Kidney epithelial cell (primary cell): ENCODE data around the gene GID4. TPM values are rescaled to one million over a fixed set of nuclear protein-coding genes. Genes with fewer than 3 reads are reported as not detected.

Source experiments
- DNase-seq: peaks from one replicate; pipeline ENCODE4 v3.0.0-alpha.2; 2010; ENCODE audit warnings: low read depth
- H3K27me3 ChIP-seq: 2 replicates; pipeline ENCODE4 v1.6.0; 2011; ENCODE audit warnings: low read length; ENCODE audit not compliant: control insufficient read depth, insufficient read depth
- H3K36me3 ChIP-seq: 2 replicates; pipeline ENCODE4 v1.5.1; 2011; ENCODE audit warnings: low read length; ENCODE audit not compliant: control insufficient read depth, insufficient read depth
- H3K4me3 ChIP-seq: 2 replicates; pipeline ENCODE4 v1.5.1; 2011; ENCODE audit warnings: low read depth, mild to moderate bottlenecking, control low read depth, low read length
- total RNA-seq: library from RNA; depleted of rRNA; stranded (reverse); fragments of >200 nt; gene quantifications from 2 replicates; pipeline ENCODE4 v1.2.3, GENCODE V29; 2015
- TF ChIP-seq, protein P1 (sequence below): IDR thresholded peaks from 2 replicates; pipeline ENCODE4 v1.5.1; 2011; ENCODE audit warnings: mild to moderate bottlenecking, moderate library complexity, low read length, control low read depth, inconsistent platforms; ENCODE audit not compliant: insufficient read depth, poor library complexity, severe bottlenecking

GID4 gene
- total RNA-seq, 1 donor from 2014 or later, result 8.6 TPM

DNA sequence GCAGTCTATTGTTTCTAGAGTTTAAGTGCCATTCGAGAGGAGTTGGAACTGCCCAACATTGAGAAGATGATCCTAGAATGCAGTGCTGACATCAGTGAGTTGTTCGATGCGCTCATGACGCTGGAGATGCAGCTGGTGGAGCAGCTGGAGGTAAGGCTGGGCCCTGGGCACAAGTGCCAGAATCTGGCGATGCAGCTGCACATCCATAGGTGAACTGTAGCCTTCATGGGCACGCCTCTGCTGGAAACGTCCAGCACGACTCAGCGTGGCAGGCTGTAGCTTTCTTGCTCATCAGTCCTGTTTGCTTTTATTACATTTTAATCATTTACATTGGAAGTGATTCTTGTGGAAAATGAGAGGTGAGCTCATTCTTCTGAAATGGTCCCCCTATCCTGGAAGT is 34.9 kb upstream of the GID4 start:
- DNase-seq, result no peak
- no peaks in the 10 kb centered on the region for H3K36me3 ChIP-seq
- TF ChIP-seq, protein P1, sequence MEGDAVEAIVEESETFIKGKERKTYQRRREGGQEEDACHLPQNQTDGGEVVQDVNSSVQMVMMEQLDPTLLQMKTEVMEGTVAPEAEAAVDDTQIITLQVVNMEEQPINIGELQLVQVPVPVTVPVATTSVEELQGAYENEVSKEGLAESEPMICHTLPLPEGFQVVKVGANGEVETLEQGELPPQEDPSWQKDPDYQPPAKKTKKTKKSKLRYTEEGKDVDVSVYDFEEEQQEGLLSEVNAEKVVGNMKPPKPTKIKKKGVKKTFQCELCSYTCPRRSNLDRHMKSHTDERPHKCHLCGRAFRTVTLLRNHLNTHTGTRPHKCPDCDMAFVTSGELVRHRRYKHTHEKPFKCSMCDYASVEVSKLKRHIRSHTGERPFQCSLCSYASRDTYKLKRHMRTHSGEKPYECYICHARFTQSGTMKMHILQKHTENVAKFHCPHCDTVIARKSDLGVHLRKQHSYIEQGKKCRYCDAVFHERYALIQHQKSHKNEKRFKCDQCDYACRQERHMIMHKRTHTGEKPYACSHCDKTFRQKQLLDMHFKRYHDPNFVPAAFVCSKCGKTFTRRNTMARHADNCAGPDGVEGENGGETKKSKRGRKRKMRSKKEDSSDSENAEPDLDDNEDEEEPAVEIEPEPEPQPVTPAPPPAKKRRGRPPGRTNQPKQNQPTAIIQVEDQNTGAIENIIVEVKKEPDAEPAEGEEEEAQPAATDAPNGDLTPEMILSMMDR, result no peak
- H3K4me3 ChIP-seq, result no peak overlapping the region
- no peaks in the 10 kb centered on the region for H3K27me3 ChIP-seq

DNA sequence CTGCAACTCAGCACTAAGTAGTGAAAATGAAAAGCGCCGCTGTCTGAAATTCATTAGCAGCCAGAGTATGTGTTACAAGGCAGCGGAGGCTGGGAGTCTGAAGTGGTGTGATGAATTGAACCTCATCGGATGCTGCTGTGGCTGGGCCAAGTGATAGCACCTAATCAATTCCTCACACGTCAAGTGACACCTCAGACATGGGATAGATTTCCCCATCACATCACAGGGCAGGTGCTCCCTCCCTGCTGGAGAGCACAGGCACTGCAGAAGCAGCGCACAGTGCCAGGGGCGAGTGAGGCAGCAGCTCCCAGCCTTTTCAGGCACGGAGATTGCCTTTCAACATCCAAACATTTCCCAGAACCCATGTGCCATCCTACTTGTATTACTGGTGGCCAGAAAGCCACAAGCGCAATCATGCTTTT is 34.3 kb upstream of the GID4 start:
- no peak for DNase-seq
- H3K27me3 ChIP-seq, result no peaks in the 10 kb centered on the region
- TF ChIP-seq, protein P1, result peak; percentile 60
- no peak overlapping the region for H3K4me3 ChIP-seq
- H3K36me3 ChIP-seq, result no peaks in the 10 kb centered on the region

DNA sequence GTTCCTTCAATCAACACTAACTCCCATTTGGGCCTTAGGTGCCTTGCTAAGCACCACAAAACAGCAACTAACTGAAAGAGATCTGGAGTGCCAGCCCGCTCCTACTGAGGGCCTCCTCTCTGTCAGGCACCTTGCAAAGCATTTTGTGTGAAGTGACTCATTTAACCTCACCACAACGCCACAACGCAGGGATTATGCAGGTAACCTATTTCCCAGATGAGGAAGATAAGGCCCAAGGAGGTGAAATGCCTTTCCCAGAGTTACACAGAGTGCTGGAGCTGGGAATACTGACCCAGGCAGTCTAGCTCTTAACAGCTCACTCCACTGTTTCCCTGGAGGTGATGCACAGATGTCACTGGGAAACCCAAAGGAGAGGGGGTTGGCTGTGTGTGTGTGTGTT is 33.7 kb upstream of the GID4 start:
- TF ChIP-seq, protein P1, result no peak
- DNase-seq, result no peak
- Histone ChIP-seq H3K4me3 (no peak overlapping the region), H3K27me3 (no peaks in the 10 kb centered on the region), H3K36me3 (no peaks in the 10 kb centered on the region)

DNA sequence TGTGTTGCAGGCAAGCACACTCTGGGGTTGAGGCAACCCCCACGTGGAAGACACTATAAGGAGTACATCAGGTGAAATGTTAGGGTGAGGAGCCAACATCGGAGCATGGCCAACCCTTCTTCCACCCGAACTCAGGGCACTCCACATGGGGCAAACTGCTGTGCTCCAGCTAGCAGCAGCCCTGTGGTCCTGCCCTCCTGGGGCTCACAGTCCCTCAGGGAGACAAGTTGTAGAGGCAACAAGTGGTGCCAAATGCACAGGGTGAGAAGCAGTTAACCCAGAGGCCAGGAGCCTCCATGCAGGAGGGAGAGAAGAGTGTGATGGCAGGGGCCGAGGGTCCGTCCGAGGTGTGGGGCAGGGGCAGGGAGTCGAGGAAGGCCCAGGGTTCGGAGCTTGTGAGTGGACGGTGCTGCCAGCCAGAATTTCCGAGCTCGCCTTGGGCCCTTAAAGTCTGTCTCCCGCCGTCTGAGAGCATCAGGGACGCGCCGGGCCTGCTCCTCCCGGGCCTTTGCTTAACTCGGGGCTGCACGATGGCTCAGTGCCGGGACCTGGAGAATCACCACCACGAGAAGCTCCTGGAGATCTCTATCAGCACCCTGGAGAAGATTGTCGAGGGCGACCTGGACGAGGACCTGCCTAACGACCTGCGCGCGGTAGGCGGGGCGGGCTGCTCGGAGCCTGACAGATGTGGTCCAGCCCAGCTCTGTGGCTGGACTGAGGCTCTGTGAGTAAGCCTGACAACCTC is 32.5 kb upstream of the GID4 start:
- no peak for DNase-seq

DNA sequence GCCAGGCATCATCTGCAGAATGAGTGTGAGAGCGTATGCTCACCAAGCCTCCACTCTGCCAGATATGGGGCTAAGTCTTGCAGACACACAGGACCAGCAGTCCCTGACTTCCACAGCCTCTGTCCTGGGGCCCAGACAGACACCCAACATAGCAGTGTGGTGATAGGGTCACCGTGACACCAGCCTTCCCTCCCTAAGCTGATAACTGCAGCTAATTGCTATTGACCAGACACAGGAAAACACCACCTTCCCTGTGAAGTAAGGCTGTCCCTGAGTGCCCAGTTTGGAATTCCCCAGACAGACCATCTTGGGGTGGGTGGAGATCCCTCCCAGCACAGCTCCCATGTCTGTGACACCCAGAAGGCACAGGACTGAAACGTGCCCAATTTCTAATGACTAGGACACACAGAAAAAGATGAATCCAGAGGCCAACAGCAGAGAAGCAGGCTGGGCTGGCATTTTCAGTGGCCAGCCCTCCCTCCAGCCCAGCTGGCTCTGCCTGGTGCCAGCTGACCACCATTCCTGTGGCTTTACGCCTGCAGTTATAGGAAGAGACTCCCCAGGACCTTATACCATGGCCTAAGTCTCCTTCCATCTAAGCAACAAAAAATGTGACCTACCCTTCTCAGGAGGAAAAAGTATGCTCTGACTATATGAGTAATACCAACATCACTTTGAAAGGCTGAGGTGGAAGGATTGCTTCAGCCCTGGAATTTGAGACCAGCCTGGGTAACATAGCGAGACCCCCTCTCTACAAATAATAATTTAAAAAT is 30.5 kb upstream of the GID4 start:
- TF ChIP-seq, protein P1, result no peak
- DNase-seq, result no peak
- Histone ChIP-seq H3K4me3 (no peak overlapping the region), H3K36me3 (peaks cover 1% of the 10 kb centered on the region), H3K27me3 (no peaks in the 10 kb centered on the region)

More for the DNA sequence above, 32.5 kb upstream of the GID4 start:
- H3K27me3 ChIP-seq, result no peaks in the 10 kb centered on the region
- no peak overlapping the region for H3K4me3 ChIP-seq
- H3K36me3 ChIP-seq, result peaks cover 1% of the 10 kb centered on the region
- TF ChIP-seq, protein P1, result no peak
